H1 (cell line): ENCODE measurements around the gene RNF215. TPM values are rescaled to one million over a fixed set of nuclear protein-coding genes. Genes with fewer than 3 reads are reported as not detected.

ENCODE experiments used
- JUN ChIP-seq: IDR thresholded peaks from 2 replicates; pipeline ENCODE4 v1.6.1; 2011; ENCODE audit warnings: low read depth, mild to moderate bottlenecking, improper control_type of control experiment, low read length
- KDM4A ChIP-seq: IDR thresholded peaks from one replicate; pipeline ENCODE4 v1.7.1; 2012; ENCODE audit warnings: low read depth, mild to moderate bottlenecking, moderate library complexity, low read length, inconsistent platforms; ENCODE audit not compliant: severe bottlenecking
- RBBP5 ChIP-seq: IDR thresholded peaks from 2 replicates; pipeline ENCODE4 v1.7.1; 2012; ENCODE audit warnings: low read depth, mild to moderate bottlenecking, inconsistent platforms, low read length, moderate library complexity, borderline replicate concordance
- SIN3A ChIP-seq, 2 experiments: IDR thresholded peaks in 1 of 2; conservative IDR thresholded peaks in 1 of 2; 2 replicates each; pipeline ENCODE4 v1.6.1; 2011 to 2012; ENCODE audit warnings: low read length in 2 of 2, improper control_type of control experiment in 1 of 2, low read depth in 1 of 2, mild to moderate bottlenecking in 1 of 2
- SP2 ChIP-seq: IDR thresholded peaks from 2 replicates; pipeline ENCODE4 v1.6.1; 2012; ENCODE audit warnings: mild to moderate bottlenecking, low read length, inconsistent platforms
- TEAD4 ChIP-seq: IDR thresholded peaks from 2 replicates; pipeline ENCODE4 v1.6.1; 2012; ENCODE audit warnings: low read depth, low read length, inconsistent platforms, mixed read lengths
- USF2 ChIP-seq: IDR thresholded peaks from 2 replicates; pipeline ENCODE4 v1.6.1; 2011; ENCODE audit warnings: low read length, improper control_type of control experiment
- polyA plus RNA-seq, 7 experiments: library from polyadenylated mRNA; depleted of rRNA in 3 of 7; stranded (reverse) in 5 of 7; unstranded in 2 of 7; fragments of >200 nt in 5 of 7; fragments of 200-250 nt in 2 of 7; gene quantifications; 1 replicate in 5 of 7; 2 replicates in 1 of 7; 4 replicates in 1 of 7; pipeline versions ENCODE4 v1.2.1 to v1.2.3, GENCODE V29; 2011 to 2013; ENCODE audit warnings: missing spikeins in 2 of 7, mixed read lengths in 2 of 7
- total RNA-seq: library from RNA; stranded (reverse); fragmentation: NEBNext Ultra II Directional; extraction: Animal tissue kit (Norgen Biotek cat#: 25700); gene quantifications from 2 replicates; pipeline ENCODE4 v1.2.1, GENCODE V29; 2021

RNF215 gene
- total and polyA plus RNA-seq, 2 of the 8 experiments (the other 6 are each of a cell fraction or from before 2014, with no cell fraction given), result 13.1 to 19.0 TPM

GRCh38 chr22:30425616-30426387, 38.6 kb upstream of the RNF215 start, which contains the start of gene MTFP1 (continued):
- TF ChIP-seq JUN (no peak), RBBP5 (0 out of 2 replicates have a peak, but pooled peaks have one; percentile 24), SP2 (no peak), USF2 (peak; percentile 3; the same call in 1 of the 2 replicates), SIN3A (conservative IDR thresholded peaks at IDR 0.05 in 1 of 2, IDR thresholded peaks at IDR 0.05 in 1 of 2; ENCODE audit: low read depth in 1 of 2, low read length in 2 of 2) (peak; percentile 14 to 59; a peak in 2 of 4 replicates), KDM4A (peak; percentile 83), TEAD4 (0 out of 2 replicates have a peak, but pooled peaks have one; percentile 2)
